GM18868 (cell line): Measurements from ENCODE around the gene HSD17B14.

ENCODE experiments used
- ATAC-seq: cut with Tn5 transposase; IDR thresholded peaks from one replicate; pipeline ENCODE4 v1.9.1; 2021; ENCODE audit warnings: mild to moderate bottlenecking, moderate library complexity; ENCODE audit not compliant: unreplicated experiment

Gene HSD17B14

GRCh38 chr19:48830965-48831364 lies 5.3 kb downstream of the HSD17B14 start:
- ATAC-seq: no peak

GRCh38 chr19:48830088-48830487 lies 6.2 kb downstream of the HSD17B14 start:
- ATAC-seq: no peak

DNA sequence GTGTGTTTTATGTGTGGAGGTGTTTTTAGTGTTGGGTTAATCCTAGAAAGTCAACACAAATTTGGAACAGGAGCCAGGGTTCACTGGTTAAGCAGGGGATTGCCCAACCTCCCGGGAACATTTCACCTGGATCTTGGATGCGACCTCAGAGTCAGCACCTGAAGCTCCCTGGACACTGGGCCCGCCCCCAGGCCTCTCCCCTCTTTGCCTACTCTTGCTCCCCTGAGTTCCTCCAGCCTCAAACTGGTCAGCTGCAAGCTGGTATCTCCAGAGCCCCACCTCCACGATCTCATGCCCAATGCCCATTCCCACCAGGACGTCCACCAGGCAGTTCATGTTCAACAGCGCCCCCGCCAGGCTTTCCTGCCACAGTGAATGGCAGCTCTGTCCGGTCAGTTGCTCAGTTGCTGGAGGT lies 9.7 kb downstream of the HSD17B14 start:
- no peak for ATAC-seq

- no peak for ATAC-seq
Measured at GRCh38 chr19:48822514-48822913, 13.8 kb downstream of the HSD17B14 start.

- no peak for ATAC-seq
Measured at GRCh38 chr19:48821633-48822032, 14.7 kb downstream of the HSD17B14 start.

DNA sequence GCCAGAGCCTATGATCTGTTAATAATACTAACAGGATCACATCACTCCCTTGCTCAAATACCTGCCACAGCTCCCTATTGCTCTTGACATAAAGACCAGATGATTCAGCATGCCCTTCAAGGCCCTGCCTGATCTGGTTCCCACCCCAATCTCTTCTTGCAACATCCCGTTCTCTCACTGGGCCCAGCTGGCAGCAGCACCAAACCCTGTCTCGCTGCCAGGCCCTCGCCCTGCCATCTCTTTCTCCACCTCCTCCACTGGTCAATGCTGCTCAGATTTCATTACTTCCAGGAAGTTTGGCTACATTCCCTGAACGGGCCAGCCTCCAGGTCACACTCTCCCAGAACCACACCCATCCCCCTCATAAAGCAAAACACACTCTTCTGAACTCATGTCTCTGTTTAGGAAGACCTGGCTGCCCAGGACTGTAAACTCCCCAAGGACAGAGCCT lies 16.9 kb downstream of the HSD17B14 start:
- ATAC-seq: no peak

DNA sequence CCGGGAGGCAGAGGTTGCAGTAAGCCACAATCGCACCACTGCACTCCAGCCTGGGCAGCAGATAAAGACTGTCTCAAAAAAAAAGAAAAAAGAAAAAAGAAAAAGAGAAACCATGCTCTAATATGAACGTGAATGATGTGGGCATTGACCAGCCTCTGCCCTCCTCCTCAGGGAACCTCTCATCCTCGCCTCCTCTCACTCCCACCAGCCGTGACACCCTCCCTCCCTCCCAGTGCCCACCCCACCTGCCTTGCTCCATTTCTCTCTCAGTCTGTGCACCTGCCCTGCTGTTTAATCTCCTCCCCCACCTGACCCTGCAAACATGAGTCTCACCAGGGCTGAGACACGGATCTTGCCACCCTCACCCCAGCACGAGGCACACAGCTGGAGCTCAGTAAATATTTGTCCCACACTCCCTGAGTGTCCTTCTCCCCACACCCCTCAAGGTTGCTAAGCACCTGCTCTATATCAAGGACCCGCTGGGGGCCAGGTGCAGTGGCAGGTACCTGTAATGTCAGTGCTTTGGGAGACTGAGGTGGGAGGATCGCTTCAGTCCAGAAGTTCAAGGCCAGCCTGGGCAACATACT lies 18.0 kb downstream of the HSD17B14 start:
- no peak for ATAC-seq

DNA sequence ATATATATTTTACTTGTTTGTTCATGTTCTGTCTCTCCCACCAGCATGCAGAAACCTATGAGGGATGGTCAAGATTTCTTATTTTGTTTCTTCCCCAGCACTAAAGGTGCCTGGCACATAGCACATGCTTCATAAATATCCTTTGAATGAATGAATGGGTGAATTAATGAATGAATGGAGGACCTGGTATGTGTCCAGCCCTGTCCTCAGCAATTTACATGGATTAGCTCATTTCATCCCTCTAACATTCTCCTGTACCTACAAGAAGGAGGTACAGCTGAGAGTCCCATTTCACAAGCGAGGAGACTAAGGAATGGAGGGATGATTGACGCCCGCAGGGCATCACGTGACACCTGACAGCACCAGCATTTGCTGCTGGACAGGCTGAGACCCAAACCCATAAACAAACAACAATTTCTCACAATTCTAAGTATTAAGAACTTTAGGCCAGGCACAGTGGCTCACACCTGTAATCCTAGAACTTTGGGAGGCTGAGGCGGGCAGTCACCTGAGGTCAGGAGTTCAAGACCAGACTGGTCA lies 18.6 kb downstream of the HSD17B14 start:
- no peak for ATAC-seq

DNA sequence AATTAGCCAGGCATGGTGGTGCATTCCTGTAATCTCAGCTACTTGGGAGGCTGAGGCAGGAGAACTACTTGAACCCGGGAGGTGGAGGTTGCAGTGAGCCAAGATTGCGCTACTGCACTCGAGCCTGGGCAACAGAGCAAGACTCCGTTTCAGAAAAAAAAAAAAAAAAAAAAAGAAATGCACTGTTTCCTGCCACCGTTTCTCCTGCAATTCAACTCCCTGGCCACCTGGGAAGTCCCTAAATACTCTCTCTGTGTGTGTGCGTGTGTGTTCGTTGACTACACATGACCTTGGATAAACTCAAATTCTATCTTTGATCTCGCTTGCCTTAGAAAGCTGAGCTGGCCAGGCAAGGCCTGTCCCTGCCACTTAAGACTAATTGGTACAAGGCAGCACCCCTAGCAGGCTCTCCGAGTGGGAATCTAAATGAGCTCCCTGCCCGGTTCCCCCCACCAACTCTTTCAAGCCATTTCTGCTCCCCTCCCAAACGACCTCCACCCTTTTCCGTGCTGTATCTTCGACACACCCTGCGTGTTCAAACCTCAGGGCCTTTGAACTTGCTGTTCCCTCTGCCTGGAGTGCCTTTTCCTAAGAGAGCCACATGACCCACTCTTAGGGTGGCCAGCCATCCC lies 20.3 kb downstream of the HSD17B14 start:
- ATAC-seq: no peak

GRCh38 chr19:48814895-48815294 lies 21.4 kb downstream of the HSD17B14 start:
- ATAC-seq: no peak

- no peak for ATAC-seq
Measured at GRCh38 chr19:48813123-48813913, 23.0 kb downstream of the HSD17B14 start.

- ATAC-seq: peak; percentile 57
Measured at GRCh38 chr19:48812094-48812929, 24.0 kb downstream of the HSD17B14 start.

- ATAC-seq: no peak
Measured at GRCh38 chr19:48810151-48810550, 26.1 kb downstream of the HSD17B14 start.

- no peak for ATAC-seq
Measured at GRCh38 chr19:48807590-48808308, 28.5 kb downstream of the HSD17B14 start.

GRCh38 chr19:48806818-48807589 lies 29.3 kb downstream of the HSD17B14 start:
- no peak for ATAC-seq

DNA sequence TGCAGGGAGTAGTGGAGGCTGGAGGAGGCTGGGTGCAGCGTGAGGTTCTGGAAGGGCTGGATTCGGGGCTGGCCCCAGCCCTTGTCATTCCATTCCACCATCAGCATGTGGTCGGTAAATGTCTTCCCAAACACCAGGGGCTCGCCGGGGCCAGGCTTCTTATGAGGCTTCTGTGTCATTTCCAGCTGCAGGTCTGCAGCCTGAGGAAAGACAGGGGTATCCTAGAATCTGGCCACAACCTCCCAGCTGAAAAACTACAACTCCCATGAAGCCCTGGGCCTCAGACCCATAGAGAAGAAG lies 29.8 kb downstream of the HSD17B14 start:
- no peak for ATAC-seq

GRCh38 chr19:48805452-48805851 lies 30.8 kb downstream of the HSD17B14 start:
- ATAC-seq: no peak

DNA sequence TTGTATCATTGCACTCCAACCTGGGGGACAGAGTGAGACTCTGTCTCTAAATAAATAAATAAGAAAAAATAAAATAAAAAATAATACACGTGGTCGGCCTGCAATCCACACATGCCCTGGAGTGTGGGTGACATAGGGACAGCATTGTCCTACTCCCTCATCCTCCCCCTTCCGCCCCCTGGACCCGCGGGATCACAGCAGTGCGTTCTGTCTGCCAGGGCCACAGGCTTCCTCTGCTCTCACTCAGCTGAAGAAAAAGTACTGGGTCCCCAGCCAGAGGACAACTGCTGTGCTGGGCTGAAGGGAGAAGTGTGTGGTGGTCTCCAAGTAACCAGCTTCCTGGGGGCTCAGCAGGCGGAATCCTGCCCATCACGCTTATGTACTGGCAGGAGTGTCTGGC lies 31.8 kb downstream of the HSD17B14 start:
- ATAC-seq: no peak

GRCh38 chr19:48802623-48803022 lies 33.7 kb downstream of the HSD17B14 start:
- no peak for ATAC-seq
